HFFc6 (cell line): ENCODE measurements around the gene APOA5. TPM values are rescaled to one million over a fixed set of nuclear protein-coding genes. Genes with fewer than 3 reads are reported as not detected.

ENCODE experiments used
- DNase-seq: peaks from one replicate; pipeline ENCODE4 v3.0.0-alpha.2; 2018
- H3K27ac Mint-ChIP-seq: 2 replicates; pipeline ENCODE4 v1.8.0; 2020; ENCODE audit warnings: mild to moderate bottlenecking, mixed read lengths
- H3K27me3 Mint-ChIP-seq: 2 replicates; pipeline ENCODE4 v1.8.0; 2021; ENCODE audit warnings: mild to moderate bottlenecking, moderate library complexity, mixed read lengths; ENCODE audit not compliant: insufficient read depth
- H3K36me3 Mint-ChIP-seq: 2 replicates; pipeline ENCODE4 v1.8.0; 2021; ENCODE audit warnings: low read depth, mixed read lengths
- H3K4me1 Mint-ChIP-seq: 2 replicates; pipeline ENCODE4 v1.8.0; 2020; ENCODE audit warnings: low read depth, mixed read lengths
- H3K4me3 Mint-ChIP-seq: 2 replicates; pipeline ENCODE4 v1.8.0; 2020; ENCODE audit warnings: mild to moderate bottlenecking, moderate library complexity, mixed read lengths
- H3K9me3 Mint-ChIP-seq: 2 replicates; pipeline ENCODE4 v1.8.0; 2020; ENCODE audit warnings: mild to moderate bottlenecking, mixed read lengths
- CTCF ChIP-seq: fragments of 200-600 bp; sonication (generic); IDR thresholded peaks from 2 replicates; pipeline ENCODE4 v1.5.0; 2021; ENCODE audit warnings: antibody characterized with exemption, mild to moderate bottlenecking
- total RNA-seq, 6 experiments: library from RNA; stranded (reverse); fragmentation: NEBNext Ultra II Directional; extraction: Animal tissue kit (Norgen Biotek cat#: 25700); gene quantifications; 2 replicates in 1 of 6; 3 replicates in 5 of 6; pipeline ENCODE4 v1.2.3, GENCODE V29; 2021

Gene APOA5
- total RNA-seq, 6 experiments from 2014 or later, result not detected

GRCh38 chr11:116791002-116791812 is 472 bp downstream of the APOA5 start:
- H3K27me3 Mint-ChIP-seq, result peaks cover 1% of the 10 kb centered on the region; the same call in 1 of the 2 replicates
- peak; percentile 54 for DNase-seq
- peak; percentile 95 for TF ChIP-seq CTCF
- H3K4me1 Mint-ChIP-seq, result peaks cover 46% of the 10 kb centered on the region
- H3K9me3 Mint-ChIP-seq, result no peaks in the 10 kb centered on the region
- H3K27ac Mint-ChIP-seq, result no peak overlapping the region
- no peak overlapping the region; the same call in 1 of the 2 replicates for H3K4me3 Mint-ChIP-seq
- H3K36me3 Mint-ChIP-seq, result peaks cover 7% of the 10 kb centered on the region

- no peak for DNase-seq
- H3K9me3 Mint-ChIP-seq, result no peaks in the 10 kb centered on the region
- no peak overlapping the region for H3K4me3 Mint-ChIP-seq
- H3K4me1 Mint-ChIP-seq, result peaks cover 47% of the 10 kb centered on the region
- TF ChIP-seq CTCF, result no peak
- H3K36me3 Mint-ChIP-seq, result peaks cover 10% of the 10 kb centered on the region
- no peak overlapping the region for H3K27ac Mint-ChIP-seq
- H3K27me3 Mint-ChIP-seq, result peaks cover 1% of the 10 kb centered on the region; the same call in 1 of the 2 replicates
Measured at GRCh38 chr11:116790167-116791001, 1.3 kb downstream of the APOA5 start.

- no peak for TF ChIP-seq CTCF
- Mint-ChIP-seq H3K36me3 (peaks cover 20% of the 10 kb centered on the region), H3K9me3 (no peaks in the 10 kb centered on the region), H3K4me1 (peaks cover 53% of the 10 kb centered on the region), H3K27ac (no peak overlapping the region), H3K4me3 (no peak overlapping the region; the same call in 1 of the 2 replicates), H3K27me3 (peaks cover 1% of the 10 kb centered on the region; the same call in 1 of the 2 replicates)
- no peak for DNase-seq
Measured at GRCh38 chr11:116788975-116789374, 2.7 kb downstream of the APOA5 start.

- Mint-ChIP-seq H3K9me3 (no peaks in the 10 kb centered on the region), H3K4me1 (peaks cover 53% of the 10 kb centered on the region), H3K27ac (peak overlapping the region; percentile 98), H3K4me3 (peak overlapping the region; percentile 91), H3K36me3 (peaks cover 21% of the 10 kb centered on the region), H3K27me3 (peaks cover 1% of the 10 kb centered on the region; the same call in 1 of the 2 replicates)
- no peak for DNase-seq
- TF ChIP-seq CTCF, result no peak
Measured at GRCh38 chr11:116788534-116788933, 3.1 kb downstream of the APOA5 start.

- Mint-ChIP-seq H3K27me3 (peaks cover 1% of the 10 kb centered on the region; the same call in 1 of the 2 replicates), H3K27ac (peak within 1 kb of the TSS; percentile 98), H3K4me1 (peaks cover 53% of the 10 kb centered on the region), H3K9me3 (no peaks in the 10 kb centered on the region), H3K4me3 (peak within 1 kb of the TSS; percentile 91), H3K36me3 (peaks cover 27% of the 10 kb centered on the region)
- peak; percentile 21; the same call in 1 of the 2 replicates for TF ChIP-seq CTCF
- DNase-seq, result peak; percentile 59
Measured at GRCh38 chr11:116787786-116788486, 3.7 kb downstream of the APOA5 start, which contains the start of gene ZPR1. ZPR1 (minus strand) TSS chr11:116788023; CDS start chr11:116787990, 33 bp downstream.
